Measurements from ENCODE around the gene DYRK1B.
A peak's percentile ranks its signal among the peaks of the same experiment; 100 is the strongest.

- peak in 1 of 2 donors; percentile 13 for TF ChIP-seq POLR2A (IDR thresholded peaks at IDR 0.05)
- TF ChIP-seq, protein P1, sequence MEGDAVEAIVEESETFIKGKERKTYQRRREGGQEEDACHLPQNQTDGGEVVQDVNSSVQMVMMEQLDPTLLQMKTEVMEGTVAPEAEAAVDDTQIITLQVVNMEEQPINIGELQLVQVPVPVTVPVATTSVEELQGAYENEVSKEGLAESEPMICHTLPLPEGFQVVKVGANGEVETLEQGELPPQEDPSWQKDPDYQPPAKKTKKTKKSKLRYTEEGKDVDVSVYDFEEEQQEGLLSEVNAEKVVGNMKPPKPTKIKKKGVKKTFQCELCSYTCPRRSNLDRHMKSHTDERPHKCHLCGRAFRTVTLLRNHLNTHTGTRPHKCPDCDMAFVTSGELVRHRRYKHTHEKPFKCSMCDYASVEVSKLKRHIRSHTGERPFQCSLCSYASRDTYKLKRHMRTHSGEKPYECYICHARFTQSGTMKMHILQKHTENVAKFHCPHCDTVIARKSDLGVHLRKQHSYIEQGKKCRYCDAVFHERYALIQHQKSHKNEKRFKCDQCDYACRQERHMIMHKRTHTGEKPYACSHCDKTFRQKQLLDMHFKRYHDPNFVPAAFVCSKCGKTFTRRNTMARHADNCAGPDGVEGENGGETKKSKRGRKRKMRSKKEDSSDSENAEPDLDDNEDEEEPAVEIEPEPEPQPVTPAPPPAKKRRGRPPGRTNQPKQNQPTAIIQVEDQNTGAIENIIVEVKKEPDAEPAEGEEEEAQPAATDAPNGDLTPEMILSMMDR (IDR thresholded peaks at IDR 0.05): no peak
Measured at GRCh38 chr19:39871886-39872866, 38.2 kb upstream of the DYRK1B start.

Data from thyroid gland (tissue), 4 donors.